Coronary artery (tissue), 2 donors: ENCODE data around the gene PTTG1IP2.

ENCODE experiments used
- DNase-seq: peaks from one replicate; pipeline ENCODE4 v3.0.0-alpha.2; 2017; ENCODE audit warnings: low spot score
- H3K27ac ChIP-seq, 2 donors: fragments of 200-600 bp; sonication (generic); one replicate each; pipeline ENCODE4 v1.5.1; 2016 to 2019
- H3K4me3 ChIP-seq: fragments of 200-600 bp; sonication (generic); 2 replicates; pipeline ENCODE4 v1.5.1; 2016; ENCODE audit warnings: mild to moderate bottlenecking, moderate library complexity
- CTCF ChIP-seq: fragments of 200-600 bp; sonication (generic); IDR thresholded peaks from one replicate; pipeline ENCODE4 v1.5.1; 2019; ENCODE audit warnings: antibody characterized with exemption

PTTG1IP2 gene

GRCh38 chr7:90469554-90469953 lies at the start of gene PTTG1IP2:
Gene PTTG1IP2, plus strand, starts transcription at chr7:90469639. Its CDS starts 148 bp downstream, at chr7:90469787.
- H3K27ac ChIP-seq = no peak within 1 kb of the TSS
- no peak for DNase-seq
- TF ChIP-seq CTCF = no peak
- no peak within 1 kb of the TSS for H3K4me3 ChIP-seq

- TF ChIP-seq CTCF = no peak
- no peak for DNase-seq
- Histone ChIP-seq H3K27ac (no peak overlapping the region), H3K4me3 (no peak overlapping the region)
Measured at GRCh38 chr7:90421651-90422050, 47.8 kb upstream of the PTTG1IP2 start.

GRCh38 chr7:90424720-90425119 lies 44.7 kb upstream of the PTTG1IP2 start:
- no peak for DNase-seq
- Histone ChIP-seq H3K4me3 (no peak overlapping the region), H3K27ac (no peak overlapping the region)
- no peak for TF ChIP-seq CTCF

GRCh38 chr7:90425376-90425775 lies 44.1 kb upstream of the PTTG1IP2 start:
- Histone ChIP-seq H3K27ac (no peak overlapping the region), H3K4me3 (no peak overlapping the region)
- DNase-seq = no peak
- no peak for TF ChIP-seq CTCF

- H3K4me3 ChIP-seq = no peak overlapping the region
- TF ChIP-seq CTCF = no peak
- H3K27ac ChIP-seq = no peak overlapping the region
- DNase-seq = no peak
Measured at GRCh38 chr7:90430614-90431460, 38.6 kb upstream of the PTTG1IP2 start.

- Histone ChIP-seq H3K4me3 (no peak overlapping the region), H3K27ac (no peak overlapping the region)
- DNase-seq = no peak
- no peak for TF ChIP-seq CTCF
Measured at GRCh38 chr7:90432752-90433151, 36.7 kb upstream of the PTTG1IP2 start.

- no peak overlapping the region for H3K4me3 ChIP-seq
- H3K27ac ChIP-seq = no peak overlapping the region
- no peak for TF ChIP-seq CTCF
- DNase-seq = no peak
Measured at GRCh38 chr7:90433221-90433620, 36.2 kb upstream of the PTTG1IP2 start.
